AG09319 (cell line): Measurements from ENCODE around the gene EIPR1.

Experiments used
- DNase-seq: peaks from one replicate; pipeline ENCODE4 v3.0.0-alpha.2; 2010; ENCODE audit warnings: low read depth; ENCODE audit errors: extremely low read depth
- TF ChIP-seq, protein P1 (sequence below): IDR thresholded peaks from 2 replicates; pipeline ENCODE4 v1.5.1; 2011; ENCODE audit warnings: low read depth, mild to moderate bottlenecking, inconsistent platforms, low read length, moderate library complexity

The EIPR1 gene

DNA sequence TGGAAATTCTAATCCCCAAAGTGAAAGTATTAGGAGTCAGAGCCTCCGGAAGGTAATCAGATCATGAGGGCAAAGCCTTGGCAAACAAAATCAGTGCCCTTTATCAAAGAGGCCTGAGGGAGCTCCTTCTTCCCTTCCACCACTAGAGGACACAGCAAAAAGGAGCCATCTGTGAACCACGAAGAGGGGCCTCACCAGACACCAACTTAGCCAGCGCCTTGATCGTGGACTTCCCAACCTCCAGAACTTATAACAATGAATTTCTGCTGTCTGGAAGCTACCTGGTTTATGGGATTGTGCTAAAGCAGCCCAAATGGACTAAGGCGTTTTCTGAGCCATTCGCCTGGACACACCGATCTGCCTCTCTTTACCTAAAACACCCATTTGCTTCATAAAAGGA is 133.1 kb downstream of the EIPR1 start:
- no peak for DNase-seq
- TF ChIP-seq, protein P1, sequence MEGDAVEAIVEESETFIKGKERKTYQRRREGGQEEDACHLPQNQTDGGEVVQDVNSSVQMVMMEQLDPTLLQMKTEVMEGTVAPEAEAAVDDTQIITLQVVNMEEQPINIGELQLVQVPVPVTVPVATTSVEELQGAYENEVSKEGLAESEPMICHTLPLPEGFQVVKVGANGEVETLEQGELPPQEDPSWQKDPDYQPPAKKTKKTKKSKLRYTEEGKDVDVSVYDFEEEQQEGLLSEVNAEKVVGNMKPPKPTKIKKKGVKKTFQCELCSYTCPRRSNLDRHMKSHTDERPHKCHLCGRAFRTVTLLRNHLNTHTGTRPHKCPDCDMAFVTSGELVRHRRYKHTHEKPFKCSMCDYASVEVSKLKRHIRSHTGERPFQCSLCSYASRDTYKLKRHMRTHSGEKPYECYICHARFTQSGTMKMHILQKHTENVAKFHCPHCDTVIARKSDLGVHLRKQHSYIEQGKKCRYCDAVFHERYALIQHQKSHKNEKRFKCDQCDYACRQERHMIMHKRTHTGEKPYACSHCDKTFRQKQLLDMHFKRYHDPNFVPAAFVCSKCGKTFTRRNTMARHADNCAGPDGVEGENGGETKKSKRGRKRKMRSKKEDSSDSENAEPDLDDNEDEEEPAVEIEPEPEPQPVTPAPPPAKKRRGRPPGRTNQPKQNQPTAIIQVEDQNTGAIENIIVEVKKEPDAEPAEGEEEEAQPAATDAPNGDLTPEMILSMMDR: no peak

DNA sequence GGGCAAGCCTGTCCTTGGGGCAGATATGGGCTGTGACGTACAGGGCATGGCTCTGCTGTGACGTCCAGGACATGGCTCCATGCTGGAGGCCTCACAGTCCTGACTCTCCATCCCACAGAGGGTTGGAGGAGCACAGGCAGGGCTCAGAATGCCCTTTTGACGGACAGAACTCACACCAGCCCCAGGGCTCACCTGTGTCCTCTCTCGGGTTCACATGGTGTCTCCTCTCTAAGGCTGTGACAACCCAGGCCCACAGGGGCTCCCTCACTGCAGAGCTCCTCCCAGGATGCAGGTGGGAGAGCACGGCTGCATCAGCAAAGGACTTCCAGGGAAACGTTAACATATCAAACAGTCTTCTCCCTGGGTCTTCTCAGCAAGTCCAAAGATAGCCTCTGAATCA is 133.8 kb downstream of the EIPR1 start:
- DNase-seq: no peak

DNA sequence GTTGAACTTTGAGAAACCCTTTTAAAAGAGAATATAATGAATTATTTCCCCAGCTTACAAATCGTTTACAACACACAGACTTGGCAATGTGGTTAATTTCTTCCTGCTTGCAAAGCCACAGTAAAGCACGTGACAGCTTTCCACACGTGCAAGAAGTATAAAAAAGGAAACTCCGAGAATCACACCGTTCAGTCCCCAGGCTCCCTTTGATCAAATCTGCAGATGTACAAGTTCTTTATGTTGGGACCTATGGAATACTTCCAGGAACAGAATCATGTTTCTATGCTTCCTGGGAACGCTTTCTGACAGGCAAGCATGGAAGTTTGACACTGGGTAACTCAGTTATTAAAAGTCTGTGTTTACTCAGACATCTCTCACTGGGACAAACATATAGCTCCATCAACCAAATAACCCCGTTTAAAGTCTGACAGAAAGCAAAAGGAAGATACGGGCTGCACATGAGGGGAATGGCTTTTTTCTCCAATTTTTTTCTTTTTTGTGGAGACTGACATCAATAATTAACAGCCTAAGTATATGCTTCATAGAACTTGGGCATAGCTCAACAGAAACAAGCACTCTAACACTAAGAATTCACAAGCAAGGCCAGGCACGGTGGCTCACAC is 134.8 kb downstream of the EIPR1 start:
- TF ChIP-seq, protein P1: no peak
- no peak for DNase-seq

More for the DNA sequence above, 133.8 kb downstream of the EIPR1 start:
- TF ChIP-seq, protein P1: no peak

DNA sequence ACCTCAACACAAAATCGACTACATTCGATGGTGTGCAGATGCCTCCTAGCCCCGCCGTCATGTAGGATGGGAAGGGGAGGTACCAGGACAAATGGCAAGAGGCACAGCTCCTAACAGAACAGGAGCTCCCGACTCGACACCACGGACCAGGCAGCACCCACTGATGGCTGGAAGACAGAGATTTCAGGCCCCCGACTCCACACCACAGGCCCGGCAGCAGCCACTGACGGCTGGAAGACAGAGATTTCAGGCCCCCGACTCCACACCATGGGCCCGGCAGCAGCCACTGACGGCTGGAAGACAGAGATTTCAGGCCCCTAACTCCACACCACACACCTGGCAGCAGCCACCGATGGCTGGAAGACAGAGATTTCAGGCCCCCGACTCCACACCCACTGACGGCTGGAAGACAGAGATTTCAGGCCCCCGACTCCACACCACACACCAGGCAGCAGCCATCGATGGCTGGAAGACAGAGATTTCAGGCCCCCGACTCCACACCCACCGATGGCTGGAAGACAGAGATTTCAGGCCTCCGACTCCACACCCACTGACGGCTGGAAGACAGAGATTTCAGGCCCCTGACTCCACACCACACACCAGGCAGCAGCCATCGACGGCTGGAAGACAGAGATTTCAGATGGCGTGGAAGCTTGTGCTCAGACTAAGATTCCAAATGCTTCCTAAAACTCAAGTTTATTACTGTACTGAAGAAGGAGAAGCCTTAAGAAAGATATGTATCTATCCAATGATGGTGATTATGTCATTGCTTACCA is 135.5 kb downstream of the EIPR1 start:
- no peak for DNase-seq
- TF ChIP-seq, protein P1: no peak

DNA sequence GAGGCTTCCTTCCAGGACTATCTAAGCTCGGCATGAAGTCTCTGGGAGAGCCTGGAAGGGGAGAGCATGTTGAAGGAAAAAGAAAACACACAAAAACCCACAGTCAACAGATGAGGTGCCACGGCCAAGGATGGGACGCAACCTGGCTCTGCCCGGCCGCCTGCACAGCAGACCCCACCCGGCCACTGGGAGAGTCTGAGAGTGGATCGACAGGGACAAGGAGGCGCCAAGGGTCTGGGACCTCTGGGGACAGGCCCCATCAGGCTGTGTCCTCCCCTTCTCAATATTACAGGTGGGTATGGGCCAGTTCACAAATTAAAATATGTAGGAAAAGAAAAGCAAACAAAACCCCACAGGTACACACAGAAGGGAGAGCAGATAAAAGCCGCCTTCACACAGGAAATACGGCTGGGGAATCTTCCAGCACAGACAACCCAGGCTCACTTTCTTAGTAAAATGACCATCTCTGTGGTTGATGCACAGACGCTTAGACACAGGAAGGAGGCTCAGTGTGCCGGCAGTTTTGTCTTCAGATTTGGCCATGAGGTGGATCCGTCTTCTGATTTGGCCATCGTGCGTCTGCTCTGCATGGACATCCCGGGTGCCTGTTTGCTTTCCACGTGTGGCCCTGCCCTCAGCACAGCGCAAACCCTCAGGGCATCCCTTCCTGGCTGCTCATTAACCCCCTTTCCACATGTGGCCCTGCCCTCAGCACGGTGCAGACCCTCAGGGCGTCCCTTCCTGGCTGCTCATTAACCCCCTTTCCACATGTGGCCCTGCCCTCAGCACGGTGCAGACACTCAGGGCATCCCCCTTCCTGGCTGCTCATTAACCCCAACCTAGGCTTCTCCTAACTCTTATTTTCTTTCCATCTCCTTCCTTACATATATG is 138.4 kb downstream of the EIPR1 start:
- TF ChIP-seq, protein P1: no peak

DNA sequence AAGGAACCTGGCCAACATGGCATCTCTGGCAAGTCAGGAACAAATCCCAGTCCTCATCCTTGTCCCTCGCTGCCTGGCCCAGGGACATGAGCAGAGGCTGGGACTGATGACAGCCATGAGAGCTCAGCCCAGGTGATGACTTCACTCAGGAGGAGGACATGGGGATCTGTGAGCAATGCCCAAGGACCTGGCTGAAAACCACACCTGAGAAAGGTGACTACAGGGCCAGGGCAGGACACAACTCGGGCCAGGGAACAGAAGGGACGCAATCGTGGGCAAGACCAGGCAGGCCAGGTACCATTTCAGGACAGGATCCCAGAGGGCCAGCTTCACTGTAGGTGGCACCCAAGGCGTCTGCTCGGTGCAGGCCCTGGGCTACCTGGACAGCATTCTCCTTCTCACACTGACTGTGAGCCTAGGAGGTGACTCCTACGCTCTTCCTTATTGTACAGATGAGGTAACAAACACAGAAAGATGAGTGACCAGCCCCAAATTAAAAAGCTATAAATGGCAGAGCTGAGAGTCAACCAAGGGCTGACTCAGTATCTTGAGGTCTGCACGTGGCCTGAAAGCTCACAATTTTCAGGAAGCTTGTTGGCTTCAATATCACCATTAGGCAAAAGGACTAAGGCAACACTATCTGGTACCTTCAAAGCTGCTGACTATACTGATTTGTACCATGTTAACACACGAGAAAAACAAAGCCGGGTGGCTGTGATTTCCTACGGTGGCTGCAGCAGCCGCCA is 141.1 kb downstream of the EIPR1 start:
- DNase-seq: no peak
- TF ChIP-seq, protein P1: no peak

More for the DNA sequence above, 138.4 kb downstream of the EIPR1 start:
- no peak for DNase-seq
